Left renal cortex interstitium (tissue), 4 donors: Measurements from ENCODE around the gene KRT16. TPM values are rescaled to one million over a fixed set of nuclear protein-coding genes. Genes with fewer than 3 reads are reported as not detected.
"Not testable (repeated sequence)": the region's sequence is repeated elsewhere in the genome, so short reads cannot be mapped to it uniquely, and the experiment has no call there.

Experiments used
- DNase-seq, 4 donors: peaks; one replicate each; pipeline ENCODE4 v3.0.0-alpha.2; 2013; ENCODE audit warnings: low read depth in 4 of 4, low spot score in 2 of 4, missing footprints in 1 of 4
- polyA plus RNA-seq, 4 donors: library from polyadenylated mRNA; unstranded; fragments of 120-200 nt; gene quantifications; one replicate each; pipeline ENCODE4 v1.2.1, GENCODE V29; 2013; ENCODE audit not compliant: insufficient read length in 4 of 4

The KRT16 gene
- not detected for polyA plus RNA-seq

GRCh38 chr17:41612376-41613160, at the start of gene KRT16:
Gene KRT16 (minus strand): TSS chr17:41612767. CDS start chr17:41612688, 79 bp downstream.
- not testable (repeated sequence) for DNase-seq

GRCh38 chr17:41660221-41660711, 47.7 kb upstream of the KRT16 start:
- no peak for DNase-seq

- DNase-seq = no peak
Measured at GRCh38 chr17:41659427-41660212, 47.1 kb upstream of the KRT16 start.

- no peak for DNase-seq
Measured at GRCh38 chr17:41658846-41659245, 46.3 kb upstream of the KRT16 start.

- DNase-seq = no peak
Measured at GRCh38 chr17:41657936-41658335, 45.4 kb upstream of the KRT16 start.

GRCh38 chr17:41657176-41657754, 44.7 kb upstream of the KRT16 start:
- no peak for DNase-seq

- DNase-seq = no peak
Measured at GRCh38 chr17:41656249-41657023, 43.9 kb upstream of the KRT16 start.

GRCh38 chr17:41655611-41656111, 43.1 kb upstream of the KRT16 start:
- DNase-seq = no peak

- no peak for DNase-seq
Measured at GRCh38 chr17:41654678-41655607, 42.4 kb upstream of the KRT16 start.

GRCh38 chr17:41653892-41654677, 41.5 kb upstream of the KRT16 start:
- DNase-seq = no peak

GRCh38 chr17:41653421-41653820, 40.9 kb upstream of the KRT16 start:
- no peak for DNase-seq

GRCh38 chr17:41652461-41652970, 39.9 kb upstream of the KRT16 start:
- DNase-seq = no peak

GRCh38 chr17:41651625-41652460, 39.3 kb upstream of the KRT16 start:
- DNase-seq = no peak

GRCh38 chr17:41650794-41651624, 38.4 kb upstream of the KRT16 start:
- no peak for DNase-seq

GRCh38 chr17:41649923-41650519, 37.5 kb upstream of the KRT16 start:
- no peak for DNase-seq
